Ammon's horn (tissue), 1 donor: ENCODE data around the gene KRTAP10-9.

Source experiments
- DNase-seq: peaks from one replicate; pipeline ENCODE4 v3.0.0-alpha.2; 2016; ENCODE audit warnings: low spot score

The KRTAP10-9 gene

DNA sequence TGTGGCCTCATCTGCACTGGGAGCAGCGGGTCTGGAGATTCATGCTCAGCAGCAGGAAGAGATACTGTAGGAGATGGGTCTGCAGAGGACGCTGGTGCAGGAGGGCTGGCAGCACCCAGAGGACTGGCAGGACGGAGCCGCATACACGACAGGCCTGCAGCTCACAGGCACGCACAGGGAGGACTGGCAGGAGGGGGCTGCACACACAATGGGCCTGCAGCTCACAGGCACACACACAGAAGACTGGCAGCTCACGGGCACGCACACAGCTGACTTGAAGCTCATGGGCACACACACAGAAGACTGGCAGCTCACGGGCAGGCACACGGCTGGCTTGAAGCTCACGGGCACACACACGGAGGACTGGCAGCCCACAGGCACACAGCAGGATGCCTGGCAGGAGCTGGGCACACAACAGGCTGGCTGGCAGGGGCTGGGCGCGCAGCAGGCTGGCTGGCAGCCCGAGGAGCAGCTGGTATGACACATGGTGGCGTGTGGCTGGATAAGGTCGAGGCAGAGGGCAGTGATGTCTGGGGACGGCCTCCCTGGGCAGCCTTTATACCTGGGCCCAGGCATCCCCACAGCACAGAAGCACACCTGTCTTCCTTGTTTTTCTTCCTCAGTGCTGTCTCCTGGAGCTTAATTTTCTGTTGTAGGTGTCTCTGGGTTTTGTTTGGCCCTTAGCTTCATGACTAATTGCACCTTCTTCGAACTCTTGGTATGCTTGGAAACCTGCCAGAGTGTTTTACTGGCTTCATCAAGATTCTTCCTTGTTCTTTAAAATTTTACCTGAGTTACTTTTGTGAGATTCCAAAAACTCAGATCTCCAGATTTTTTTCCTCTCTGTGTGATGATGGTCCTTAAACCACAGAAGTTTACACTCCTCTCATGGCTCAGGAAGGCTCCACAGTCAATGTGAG lies 39.8 kb downstream of the KRTAP10-9 start, which contains the start of gene KRTAP12-2:
Gene KRTAP12-2 (minus strand): TSS at position 527 of the 920 bp plus-strand sequence. CDS start 41 bp downstream, at position 486.
- no peak for DNase-seq

DNA sequence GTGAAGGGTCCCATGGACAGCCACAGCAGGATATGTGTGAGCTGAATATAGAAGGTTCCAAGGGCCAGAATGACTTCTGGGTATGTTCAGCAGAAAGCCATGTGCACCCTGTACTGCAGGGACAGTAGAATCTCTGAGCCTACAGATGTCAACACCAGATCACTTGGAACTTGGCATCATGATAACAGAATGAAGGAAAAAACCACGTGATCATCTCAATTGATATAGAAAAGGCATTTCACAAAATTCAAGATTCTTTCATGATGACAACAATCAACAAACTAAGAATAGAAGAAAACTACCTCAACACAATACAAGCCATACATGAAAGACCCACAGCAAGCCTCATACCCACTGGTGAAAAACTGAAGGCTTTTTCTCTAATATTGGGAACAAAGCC lies 40.7 kb downstream of the KRTAP10-9 start:
- DNase-seq: no peak

DNA sequence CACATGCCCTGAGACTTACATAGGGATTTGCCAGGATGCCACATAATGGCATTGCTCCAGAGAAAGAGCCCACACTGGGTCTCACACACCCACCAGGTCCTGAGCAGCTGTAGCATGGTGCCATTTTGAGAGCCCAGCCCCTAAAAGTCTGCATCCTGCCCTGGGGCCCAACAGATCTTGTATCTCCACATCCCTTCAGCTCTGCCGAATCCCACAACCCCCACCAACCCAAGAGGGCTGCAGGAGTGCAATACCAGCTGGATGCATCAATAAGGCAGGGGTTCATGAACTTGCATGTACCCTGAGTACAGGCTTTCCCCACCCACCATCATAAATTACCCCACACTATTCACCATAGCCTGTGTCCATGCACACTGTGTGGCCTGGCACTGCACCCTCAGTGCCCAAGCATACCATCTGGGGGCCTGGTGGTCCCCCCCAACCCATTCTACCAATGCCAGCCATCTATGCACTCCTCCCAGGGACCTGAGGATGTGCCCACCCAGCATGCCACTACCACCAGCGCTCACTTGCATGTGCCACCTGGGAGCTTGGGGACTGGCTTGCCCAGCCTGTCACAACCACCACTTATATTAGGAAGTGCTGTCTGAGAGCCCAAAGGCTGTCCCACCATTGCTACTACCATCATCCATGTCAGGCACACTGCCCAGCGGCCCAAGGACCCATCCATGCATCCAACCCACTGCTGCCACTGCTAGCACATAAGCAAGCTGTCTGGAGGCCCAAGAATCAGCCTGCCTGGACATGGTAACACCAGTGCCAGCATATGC lies 43.9 kb downstream of the KRTAP10-9 start:
- no peak for DNase-seq

DNA sequence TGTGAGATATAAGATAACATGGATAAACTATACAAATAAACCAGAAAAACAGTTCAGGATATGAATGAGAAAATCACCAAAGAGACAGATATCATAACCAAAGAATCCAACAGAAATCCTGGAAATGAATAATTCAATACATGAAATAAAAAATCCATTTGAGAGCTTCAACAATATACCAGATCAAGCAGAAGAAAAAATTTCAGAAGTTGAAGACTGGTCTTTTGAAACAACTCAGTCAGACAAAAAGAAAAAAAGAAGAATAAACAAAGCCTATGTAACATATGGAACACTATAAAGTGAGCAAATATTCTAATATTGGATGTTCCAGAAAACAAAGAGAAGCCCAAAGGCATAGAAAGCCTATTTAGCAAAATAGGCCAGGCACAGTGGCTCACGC lies 45.0 kb downstream of the KRTAP10-9 start:
- no peak for DNase-seq

DNA sequence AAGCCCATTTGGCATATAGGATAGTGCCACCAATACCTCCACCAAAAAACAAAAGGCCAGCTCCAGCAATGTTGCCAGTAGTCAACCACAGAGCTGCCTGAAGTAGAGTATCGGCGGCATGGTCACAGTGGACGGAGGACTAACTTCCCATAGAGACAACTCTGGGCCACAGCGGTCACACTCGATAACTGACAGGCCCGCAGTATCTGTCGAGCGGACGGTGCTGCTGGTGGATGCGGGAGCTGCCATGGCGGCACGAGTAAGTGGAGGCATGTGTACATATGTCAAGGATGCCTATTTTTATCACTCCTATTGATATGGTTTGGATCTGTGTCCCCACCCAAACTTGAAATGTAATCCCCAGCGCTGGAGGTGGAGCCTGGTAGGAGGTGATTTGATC lies 51.0 kb downstream of the KRTAP10-9 start:
- DNase-seq: no peak
